OCI-LY7 (cell line): ENCODE measurements around the gene SF3A1.

Source experiments
- EZH2phosphoT487 ChIP-seq: fragments of 200-600 bp; sonication (generic); IDR thresholded peaks from 2 replicates; pipeline ENCODE4 v1.6.1; 2018; ENCODE audit warnings: low read depth, borderline replicate concordance, mild to moderate bottlenecking, mixed run types, antibody characterized with exemption, low read length, moderate library complexity, mixed read lengths
- TF ChIP-seq, protein P1 (sequence below): fragments of 200-600 bp; sonication (generic); conservative IDR thresholded peaks from 2 replicates; pipeline ENCODE4 v1.5.1; 2014; ENCODE audit warnings: mild to moderate bottlenecking, antibody characterized with exemption, low read length, moderate library complexity, mixed read lengths

DNA sequence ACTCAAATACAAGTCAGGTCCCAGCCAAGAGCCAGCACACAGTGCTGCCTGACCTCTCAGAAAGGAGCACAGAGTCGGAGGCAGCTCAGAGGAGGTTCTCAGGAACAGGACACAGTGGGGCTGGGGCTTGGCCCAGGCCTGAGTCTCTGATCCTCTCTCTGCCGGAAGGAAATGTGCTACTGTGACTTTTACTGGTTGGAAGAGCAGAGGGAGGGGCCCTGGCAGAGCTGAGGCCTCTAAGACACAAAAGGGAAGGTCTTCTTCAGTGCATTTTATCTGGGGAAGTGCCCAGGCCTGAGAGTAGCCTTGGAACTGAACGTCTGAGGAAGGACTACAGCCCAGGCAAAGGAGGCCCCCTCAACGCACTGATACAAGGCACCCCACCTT lies 51.2 kb downstream of the SF3A1 start:
- TF ChIP-seq, protein P1, sequence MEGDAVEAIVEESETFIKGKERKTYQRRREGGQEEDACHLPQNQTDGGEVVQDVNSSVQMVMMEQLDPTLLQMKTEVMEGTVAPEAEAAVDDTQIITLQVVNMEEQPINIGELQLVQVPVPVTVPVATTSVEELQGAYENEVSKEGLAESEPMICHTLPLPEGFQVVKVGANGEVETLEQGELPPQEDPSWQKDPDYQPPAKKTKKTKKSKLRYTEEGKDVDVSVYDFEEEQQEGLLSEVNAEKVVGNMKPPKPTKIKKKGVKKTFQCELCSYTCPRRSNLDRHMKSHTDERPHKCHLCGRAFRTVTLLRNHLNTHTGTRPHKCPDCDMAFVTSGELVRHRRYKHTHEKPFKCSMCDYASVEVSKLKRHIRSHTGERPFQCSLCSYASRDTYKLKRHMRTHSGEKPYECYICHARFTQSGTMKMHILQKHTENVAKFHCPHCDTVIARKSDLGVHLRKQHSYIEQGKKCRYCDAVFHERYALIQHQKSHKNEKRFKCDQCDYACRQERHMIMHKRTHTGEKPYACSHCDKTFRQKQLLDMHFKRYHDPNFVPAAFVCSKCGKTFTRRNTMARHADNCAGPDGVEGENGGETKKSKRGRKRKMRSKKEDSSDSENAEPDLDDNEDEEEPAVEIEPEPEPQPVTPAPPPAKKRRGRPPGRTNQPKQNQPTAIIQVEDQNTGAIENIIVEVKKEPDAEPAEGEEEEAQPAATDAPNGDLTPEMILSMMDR = no peak
- no peak for TF ChIP-seq EZH2phosphoT487
